HG02588 (cell line): ENCODE data around the gene MED23.
A peak's percentile ranks its signal among the peaks of the same experiment; 100 is the strongest.
"Not testable (repeated sequence)": the region's sequence is repeated elsewhere in the genome, so short reads cannot be mapped to it uniquely, and the experiment has no call there.

Experiments
- ATAC-seq: cut with Tn5 transposase; IDR thresholded peaks from one replicate; pipeline ENCODE4 v1.9.1; 2021; ENCODE audit warnings: mild to moderate bottlenecking, moderate library complexity; ENCODE audit not compliant: unreplicated experiment

Gene MED23

GRCh38 chr6:131581523-131581922 lies 46.5 kb downstream of the MED23 start:
- ATAC-seq = no peak

DNA sequence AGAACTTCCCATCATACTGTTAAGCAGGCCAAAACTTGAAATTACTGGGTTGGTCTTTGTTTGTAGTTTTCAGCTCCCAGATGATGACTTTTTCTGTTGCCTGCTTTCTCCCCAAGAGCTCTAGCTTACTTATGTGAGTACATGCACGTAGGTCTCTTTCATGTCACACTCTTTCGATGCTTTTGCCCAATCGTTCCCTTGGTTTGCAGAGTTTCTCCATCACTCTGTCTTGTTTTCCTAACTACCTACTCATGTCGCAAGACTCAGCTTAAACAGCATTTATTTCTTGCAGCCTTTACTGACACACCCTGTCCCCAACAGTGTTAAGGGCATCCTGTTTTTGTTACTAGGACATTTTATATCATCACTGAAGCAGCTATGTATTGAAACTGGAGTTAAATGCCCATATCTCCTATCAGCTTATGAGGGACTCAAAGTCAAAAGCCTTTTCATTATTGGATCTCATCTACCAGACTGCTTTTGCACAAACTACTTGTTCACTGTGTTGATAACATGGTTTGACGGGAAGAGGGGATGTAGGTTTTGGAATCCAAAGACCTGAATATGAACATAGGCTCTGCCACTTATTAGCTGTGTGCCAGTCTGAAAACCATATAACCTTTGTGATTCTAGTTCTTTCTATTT lies 52.1 kb downstream of the MED23 start:
- ATAC-seq = no peak

DNA sequence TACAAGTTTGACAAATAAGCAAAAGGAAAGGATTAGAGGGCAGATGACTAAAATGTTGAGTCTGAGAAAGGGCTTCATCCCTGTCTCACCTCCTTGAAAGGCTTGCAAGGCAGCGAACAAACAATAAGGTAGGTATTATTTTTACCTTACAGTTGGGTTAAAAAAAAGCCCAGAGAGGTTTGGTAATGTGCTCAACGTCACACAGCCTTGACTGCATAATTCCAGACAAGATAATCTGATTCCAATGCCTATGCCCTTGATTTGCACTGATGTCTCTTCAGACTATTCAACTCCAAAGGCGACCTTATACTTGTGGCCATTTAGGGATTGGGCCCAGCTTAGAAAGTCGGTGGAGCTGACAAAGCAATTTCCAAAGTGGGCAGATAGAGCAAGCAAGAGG lies 53.4 kb downstream of the MED23 start:
- ATAC-seq = no peak

DNA sequence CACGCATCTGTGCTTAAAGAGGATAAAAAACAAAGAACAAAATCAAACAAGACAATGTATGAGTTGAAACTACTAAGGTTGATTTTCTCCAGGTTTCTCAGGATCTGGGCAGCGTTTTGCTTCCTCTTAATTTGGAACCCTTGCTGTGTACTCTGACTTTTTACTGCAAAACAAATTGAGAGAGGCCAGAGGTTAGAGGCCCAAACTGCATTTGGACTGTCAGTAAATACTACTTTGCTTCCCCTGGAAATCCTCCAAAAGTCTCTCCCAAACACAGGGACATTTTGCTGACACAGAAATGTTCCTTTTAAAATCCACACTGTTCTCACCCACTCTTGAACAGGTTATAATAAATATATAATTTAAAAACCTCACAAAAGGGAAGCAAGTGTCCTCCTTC lies 53.9 kb downstream of the MED23 start:
- no peak for ATAC-seq

- ATAC-seq = no peak
These were observed 55.2 kb downstream of the MED23 start, which contains the start of gene ARG1 for GRCh38 chr6:131572686-131573415. Gene ARG1, plus strand, starts transcription at chr6:131573226. Its CDS starts 57 bp downstream, at chr6:131573283.

GRCh38 chr6:131568726-131569125 lies 59.3 kb downstream of the MED23 start:
- ATAC-seq = no peak

- no peak for ATAC-seq
These were observed 63.0 kb downstream of the MED23 start for GRCh38 chr6:131565056-131565455.

DNA sequence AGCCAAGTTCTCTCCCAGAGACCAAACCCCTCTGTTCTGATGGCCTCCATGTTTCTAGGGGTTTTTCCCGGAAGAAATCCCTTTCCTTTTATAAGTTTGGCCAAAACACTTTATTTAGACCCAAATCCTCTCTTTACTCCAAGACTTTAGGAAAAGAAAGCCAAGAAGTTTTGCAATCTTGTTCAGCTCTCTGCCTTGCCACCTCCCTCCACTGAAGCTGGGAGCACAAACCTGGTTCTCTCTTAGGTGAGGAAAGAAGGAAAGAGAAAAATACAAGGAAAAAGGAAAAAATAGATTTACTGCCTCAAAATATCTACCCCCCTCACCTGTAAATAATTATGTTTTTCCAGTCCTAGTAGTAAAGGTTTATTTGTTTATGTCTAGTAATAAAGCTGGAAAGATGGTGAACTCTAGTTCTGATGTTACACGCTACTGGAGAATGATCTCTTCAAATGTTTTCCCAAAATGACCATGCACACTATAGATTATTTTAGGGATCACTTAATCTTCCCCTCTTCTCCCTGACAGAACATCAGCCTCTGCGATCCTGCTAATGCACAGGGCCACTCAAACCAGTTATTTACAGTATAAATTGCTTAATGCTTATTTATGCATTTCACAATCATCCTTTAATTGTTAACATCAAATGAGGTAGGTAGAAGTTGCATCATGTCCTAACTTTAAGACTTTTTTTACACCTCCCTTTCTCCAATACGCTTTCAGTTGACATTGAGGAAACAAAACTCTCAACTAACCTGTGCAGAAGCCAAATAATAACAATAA lies 65.9 kb downstream of the MED23 start:
- ATAC-seq = no peak

DNA sequence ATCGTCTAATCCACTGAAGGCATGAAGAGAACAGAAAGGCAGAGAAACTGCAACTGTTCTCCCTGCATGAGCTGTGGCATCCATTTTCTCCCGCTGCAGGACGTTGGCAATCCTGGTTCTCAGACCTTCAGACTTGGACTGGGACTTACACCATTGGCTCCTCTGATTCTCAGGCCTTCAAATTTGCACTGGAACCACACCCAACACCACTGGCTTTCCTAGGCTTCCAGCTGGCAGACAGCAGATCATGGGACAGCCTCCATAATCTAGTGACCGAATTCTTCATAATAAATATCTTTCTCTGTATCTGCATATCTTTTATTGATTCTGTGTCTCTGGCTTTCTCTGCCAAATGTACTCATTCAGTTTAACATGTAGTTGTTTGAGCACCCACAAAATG lies 69.1 kb downstream of the MED23 start:
- ATAC-seq = no peak

DNA sequence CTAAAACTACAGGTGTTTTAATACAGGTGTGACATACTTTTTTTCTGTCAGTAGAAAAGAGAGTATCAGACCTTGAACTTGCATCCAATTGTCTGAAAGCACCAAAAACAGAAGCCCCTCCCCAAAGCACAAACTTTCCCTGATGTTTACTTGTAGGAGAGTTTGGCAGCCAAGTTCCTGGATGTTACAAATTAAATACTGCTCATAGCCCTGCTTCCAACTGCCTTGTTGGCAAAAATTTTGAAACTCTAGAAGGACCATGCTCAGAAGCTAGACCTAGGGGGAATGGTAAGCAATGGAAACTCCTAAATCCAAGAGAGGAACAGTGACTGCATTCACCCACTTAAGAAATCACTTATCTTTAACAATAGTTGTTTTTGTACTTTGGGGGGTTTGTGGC lies 72.0 kb downstream of the MED23 start:
- ATAC-seq = no peak

- ATAC-seq = no peak
These were observed 75.5 kb downstream of the MED23 start for GRCh38 chr6:131552572-131552971.

- ATAC-seq = no peak
These were observed 76.1 kb downstream of the MED23 start for GRCh38 chr6:131551902-131552301.

- ATAC-seq = no peak
These were observed 78.2 kb downstream of the MED23 start for GRCh38 chr6:131549811-131550210.

DNA sequence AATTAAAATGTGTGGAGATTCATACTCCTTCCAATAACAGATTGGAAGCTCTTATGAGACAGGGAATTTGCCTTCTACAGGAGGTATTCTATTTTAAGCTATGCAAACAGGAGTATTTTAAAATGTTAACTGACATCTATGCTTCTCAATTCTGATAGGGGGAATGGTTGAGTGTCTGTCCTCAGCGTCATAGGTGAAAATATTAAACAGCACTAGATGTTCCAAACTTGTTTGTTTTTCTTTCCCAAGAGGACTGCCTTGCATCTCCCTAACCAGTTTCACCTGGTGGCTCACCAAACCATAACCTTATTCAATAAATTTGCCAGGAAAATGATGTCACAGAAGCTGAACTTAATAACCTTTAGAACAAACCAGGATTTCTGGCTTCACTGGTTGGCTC lies 79.6 kb downstream of the MED23 start:
- ATAC-seq = no peak

DNA sequence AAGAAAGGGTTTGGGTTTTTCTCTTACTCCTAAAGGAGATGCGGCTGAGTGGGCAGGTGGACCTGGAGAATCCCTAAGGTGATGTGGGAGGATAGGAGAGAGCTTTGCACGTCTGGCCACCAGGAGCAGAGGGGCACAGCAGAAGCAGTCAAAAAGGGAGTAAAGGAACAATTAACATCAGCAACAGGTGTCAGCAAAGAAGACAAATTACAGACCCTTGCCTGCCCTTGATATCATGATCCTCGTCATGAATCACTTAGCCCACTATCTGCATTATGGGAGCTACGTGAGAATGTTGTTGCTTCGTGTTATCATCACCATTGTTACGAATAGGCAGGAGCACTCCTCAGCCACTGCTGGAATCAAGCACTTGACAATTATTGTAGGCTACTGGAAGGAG lies 80.6 kb downstream of the MED23 start:
- ATAC-seq = no peak

DNA sequence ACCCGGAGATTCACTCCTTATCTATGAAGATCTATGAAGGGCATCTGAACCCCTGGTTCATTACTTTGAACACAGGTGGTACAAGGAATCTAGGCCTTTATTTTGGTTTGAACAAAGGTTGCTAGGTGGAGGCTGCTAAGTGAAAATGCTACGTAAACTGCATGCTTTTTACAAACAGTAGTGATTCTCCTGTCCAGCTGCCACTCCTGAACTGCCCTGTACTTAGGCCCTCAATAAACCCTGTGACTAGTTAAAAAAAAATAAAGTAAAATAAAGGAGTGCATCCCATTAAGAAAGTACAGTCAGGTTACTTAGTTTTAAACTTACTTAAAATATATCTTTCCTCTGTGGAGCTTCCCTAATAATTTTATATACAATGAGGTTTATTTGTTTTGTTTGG lies 82.7 kb downstream of the MED23 start:
- ATAC-seq = no peak

DNA sequence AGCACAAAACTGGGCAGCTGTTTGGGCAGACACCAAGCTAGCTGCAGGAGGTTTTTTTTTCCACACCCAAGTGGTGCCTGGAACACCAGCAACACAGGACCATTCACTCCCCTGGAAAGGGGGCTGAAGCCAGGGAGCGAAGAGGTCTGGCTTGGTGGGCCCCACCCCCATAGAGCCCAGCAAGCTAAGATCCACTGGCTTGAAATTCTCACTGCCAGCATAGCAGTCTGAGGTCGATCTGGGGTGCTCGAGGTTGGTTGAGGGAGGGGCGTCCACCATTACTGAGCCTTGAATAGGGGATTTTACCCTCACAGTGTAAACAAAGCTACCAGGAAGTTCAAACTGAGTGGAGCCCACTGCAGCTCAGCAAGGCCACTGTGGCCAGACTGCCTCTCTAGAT lies 89.4 kb downstream of the MED23 start:
- ATAC-seq = not testable (repeated sequence)

DNA sequence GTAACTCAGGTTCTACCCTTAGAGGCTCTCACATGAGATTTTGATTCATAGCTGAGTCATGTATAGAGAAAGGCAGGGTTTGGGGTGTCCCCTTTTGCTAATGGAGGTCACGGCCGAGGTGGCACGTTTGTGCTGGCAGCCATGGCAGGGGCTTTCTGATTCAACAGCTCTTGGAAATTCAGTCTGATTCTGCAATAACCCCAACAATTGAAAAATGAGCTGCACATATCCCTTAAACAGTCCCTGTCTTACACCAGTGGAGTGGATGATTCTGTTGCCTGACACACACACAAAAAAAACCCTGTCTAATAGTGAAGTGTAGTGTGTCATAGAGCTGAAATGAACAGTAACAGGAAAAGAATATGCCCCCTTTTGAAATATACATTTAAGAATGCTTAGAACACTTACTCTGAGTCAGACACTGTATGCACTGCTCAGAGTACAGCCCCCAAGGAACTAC lies 95.4 kb downstream of the MED23 start:
- ATAC-seq = peak; percentile 84

DNA sequence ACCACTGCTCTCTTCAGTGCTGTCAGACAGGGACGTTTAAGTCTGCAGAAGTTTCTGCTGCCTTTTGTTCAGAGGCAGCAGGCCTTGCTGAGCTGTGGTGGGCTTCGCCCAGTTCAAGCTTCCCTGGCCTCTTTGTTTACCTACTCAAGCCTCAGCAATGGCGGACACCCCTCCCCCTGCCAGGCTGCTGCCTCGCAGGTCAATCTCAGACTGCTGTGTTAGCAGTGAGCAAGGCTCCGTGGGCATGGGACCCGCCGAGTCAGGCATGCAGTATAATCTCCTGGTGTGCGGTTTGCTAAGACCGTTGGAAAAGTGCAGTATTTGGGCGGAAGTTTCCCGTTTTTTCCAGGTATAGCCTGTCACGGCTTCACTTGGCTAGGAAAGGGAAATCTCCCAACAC lies 96.4 kb downstream of the MED23 start:
- ATAC-seq = not testable (repeated sequence)

DNA sequence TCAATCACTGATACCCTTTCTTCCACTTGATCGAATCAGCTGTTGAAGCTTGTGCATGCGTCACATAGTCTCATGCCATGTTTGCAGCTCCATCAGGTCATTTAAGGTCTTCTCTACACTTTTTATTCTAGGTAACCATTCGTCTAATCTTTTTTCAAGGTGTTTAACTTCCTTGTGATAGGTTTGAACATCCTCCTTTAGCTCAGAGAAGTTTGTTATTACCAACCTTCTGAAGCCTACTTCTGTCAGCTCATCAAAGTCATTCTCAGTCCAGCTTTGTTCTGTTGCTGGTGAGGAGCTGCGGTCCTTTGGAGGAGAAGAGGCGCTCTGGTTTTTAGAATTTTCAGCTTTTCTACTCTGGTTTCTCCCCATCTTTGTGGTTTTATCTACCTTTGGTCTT lies 97.1 kb downstream of the MED23 start:
- ATAC-seq = not testable (repeated sequence)

DNA sequence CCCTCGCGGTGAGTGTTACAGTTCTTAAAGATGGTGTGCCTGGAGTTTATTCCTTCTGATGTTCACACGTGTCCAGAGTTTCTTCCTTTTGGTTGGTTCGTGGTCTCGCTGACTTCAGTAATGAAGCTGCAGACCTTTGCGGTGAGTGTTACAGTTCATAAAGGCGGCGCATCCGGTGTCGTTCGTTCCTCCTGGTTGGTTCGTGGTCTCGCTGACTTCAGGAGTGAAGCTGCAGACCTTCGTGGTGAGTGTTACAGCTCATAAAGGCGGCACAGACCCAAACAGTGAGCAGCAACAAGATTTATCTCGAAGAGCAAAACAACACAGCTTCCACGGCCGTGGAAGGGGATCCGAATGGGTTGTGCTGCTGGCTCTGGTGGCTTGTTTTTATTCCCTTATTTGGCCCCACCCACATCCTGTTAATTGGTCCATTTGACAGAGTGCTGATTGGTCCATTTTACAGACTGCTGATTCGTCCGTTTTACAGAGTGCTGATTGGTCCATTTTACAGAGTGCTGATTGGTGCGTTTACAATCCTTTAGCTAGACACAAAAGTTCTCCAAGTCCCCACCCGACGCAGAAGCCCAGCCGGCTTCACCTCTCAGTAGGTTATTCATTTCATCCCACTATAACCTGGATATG lies 103.2 kb downstream of the MED23 start:
- no peak for ATAC-seq
